Fibroblast of upper back skin (primary cell): ENCODE data around the gene PWWP3B.
"Not testable (repeated sequence)": the region's sequence is repeated elsewhere in the genome, so short reads cannot be mapped to it uniquely, and the experiment has no call there.

ENCODE experiments used
- DNase-seq: peaks from one replicate; pipeline ENCODE4 v3.0.0-alpha.2; 2013

The PWWP3B gene

DNA sequence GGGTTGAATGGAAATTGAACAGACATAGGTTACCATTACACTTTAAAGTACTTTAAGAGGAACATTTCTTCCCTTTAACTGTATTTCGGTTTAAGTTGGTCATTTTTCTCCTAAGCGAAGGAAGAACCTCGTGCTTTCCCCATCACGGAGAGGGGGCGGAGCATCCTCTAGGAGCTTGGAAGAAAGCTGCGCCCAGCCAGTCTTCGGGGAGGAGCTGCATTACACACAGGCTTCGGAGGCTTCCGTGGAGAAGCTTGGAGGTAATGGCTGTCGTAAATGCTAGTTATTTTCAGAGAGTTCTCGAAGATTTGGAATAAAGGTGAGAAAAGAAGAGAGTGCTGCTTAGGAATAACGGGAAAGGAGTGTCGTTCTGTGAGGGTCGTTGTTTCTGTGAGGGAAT is at the start of gene PWWP3B:
TSS of gene PWWP3B (plus strand) at position 199 of the 400 bp plus-strand sequence. CDS start 37,128 bp downstream, outside the sequence.
- peak; percentile 34 for DNase-seq

GRCh38 chrX:106139048-106139447 is 29.1 kb upstream of the PWWP3B start:
- no peak for DNase-seq

DNA sequence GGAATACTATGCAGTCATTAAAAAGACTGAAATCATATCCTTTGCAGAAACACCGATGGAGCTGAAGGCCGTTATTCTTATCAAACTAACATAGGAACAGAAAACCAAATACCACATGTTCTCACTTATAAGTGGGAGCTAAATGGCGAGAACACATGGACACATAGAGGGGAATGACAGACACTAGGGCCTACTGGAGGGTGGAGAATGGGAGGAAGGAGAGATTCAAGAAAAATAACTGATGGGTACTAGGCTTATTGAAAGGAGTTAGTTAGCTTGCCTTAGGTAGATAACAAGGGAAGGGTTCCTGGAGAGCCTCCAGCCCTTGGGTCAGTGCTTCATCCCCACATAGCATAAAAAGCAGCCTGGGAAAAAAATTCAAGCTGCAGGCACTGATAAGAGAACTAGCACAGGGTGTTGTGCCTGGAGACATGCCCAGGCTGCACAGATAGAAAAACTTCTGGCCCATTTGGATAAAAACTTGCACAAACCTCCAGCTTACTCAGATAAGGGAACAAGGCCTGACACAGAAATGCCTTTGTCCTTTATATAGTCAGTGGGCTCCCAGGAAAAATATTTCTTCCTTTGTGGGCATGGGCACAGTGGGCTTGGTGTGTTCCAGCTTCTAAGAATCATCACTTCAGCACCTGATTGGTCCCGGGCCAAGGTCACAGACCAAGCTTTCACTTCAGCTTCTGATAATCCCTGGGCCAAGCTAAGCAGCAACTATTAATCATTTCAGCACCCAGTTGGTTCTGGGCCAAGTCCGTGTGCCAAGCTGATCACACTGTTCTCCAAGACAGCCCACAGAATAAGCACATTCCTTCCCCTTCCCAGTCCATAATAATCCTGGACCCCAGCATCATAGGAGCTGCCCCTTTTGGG is 23.1 kb upstream of the PWWP3B start:
- DNase-seq: no peak

GRCh38 chrX:106150701-106151100 is 17.4 kb upstream of the PWWP3B start:
- DNase-seq: no peak

GRCh38 chrX:106159861-106160282 is 8.2 kb upstream of the PWWP3B start:
- DNase-seq: no peak

- DNase-seq: peak; percentile 20
Observed at GRCh38 chrX:106170318-106170717, 2.2 kb downstream of the PWWP3B start.

- no peak for DNase-seq
Observed at GRCh38 chrX:106171293-106171820, 3.3 kb downstream of the PWWP3B start.

DNA sequence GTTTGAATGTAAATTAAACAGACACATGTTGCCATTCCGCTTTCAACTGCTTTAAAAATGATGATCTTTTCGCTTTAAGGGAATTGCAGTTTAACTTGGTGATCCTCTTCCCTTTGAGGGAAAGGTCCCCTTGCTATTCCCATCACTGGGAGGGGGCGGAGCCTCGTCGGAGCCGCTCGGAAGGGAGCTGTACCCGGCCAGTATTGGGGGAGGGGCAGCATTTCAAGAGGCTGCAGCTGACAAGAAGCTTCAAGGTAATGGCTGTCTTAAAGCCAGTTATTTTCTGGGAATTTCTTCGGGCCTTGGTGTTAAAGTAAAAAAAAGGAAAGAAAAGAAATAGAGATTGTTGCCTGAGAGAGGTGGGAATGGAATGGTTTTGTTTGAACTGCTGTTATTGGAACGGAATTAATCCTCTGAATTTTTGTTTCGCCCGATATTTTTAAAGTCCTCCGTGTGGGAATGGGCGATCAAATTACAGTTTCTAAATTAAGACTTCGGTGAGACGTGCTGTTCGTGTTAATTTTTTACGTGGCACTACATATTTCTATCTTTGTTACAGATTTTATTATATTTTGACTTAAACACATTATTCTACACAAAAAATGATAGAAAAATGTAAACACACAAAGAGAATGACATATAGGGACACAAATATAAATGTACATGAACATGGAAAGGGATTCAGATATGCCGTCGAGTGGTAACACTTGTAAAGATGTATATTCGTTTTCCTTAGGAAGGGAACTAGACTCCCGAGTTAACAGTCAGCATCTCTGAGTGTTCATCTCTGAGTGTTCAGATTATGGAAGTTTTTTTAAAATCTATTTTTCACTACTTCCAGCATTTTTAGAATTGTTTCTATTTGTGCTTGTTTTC is 9.2 kb downstream of the PWWP3B start:
- peak; percentile 59 for DNase-seq

- no peak for DNase-seq
Observed at GRCh38 chrX:106177982-106178321, 9.8 kb downstream of the PWWP3B start.

DNA sequence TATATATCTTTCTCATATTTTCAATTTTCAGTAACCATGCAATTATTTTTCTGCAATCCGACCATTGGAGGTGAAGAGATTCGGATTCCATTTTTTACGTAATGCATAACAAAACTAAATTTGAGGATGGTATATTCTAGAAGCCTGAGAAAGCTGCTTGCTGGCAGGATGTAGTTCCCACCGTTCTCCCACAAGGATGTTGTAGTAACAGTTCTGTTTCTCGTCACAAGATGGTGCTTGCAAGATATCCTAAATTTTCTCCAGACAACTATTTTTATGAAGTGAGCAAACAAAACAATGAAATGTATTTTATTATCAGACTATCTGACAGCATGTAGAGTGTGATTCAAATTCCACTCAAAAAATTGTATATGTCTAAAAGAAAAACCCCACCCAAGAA is 10.7 kb downstream of the PWWP3B start:
- no peak for DNase-seq

- DNase-seq: not testable (repeated sequence)
Observed at GRCh38 chrX:106183685-106184084, 15.6 kb downstream of the PWWP3B start.

DNA sequence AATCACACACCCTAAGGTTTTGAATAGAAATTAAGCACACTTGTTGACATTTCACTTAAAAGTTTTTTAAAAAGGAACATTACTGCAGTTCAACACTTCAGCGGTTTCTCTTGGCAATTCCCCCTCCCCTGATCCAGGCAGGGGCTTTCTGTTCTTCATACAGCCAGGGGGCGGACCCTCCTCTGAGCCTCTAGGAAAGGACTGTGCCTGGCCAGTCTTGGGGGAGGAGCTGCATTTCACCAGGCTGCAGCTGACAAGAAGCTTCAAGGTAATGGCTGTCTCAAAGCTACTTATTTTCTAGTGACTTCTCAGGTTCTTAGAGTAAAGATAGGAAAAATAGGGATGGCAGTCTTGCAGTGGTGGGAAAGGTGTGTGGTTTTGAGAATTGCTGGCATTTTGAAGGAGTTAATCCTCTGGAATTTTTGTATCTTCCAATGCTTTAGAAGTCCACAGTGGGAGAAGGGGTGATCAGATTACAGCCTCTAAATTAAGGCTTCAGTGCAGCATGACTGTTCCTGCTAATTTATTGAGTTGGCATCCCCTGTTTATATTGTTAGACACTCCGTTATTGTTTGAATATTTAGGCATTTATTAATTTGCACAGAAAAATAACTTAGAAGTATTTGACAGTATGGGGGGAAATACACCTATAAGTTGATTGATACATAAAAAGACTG is 33.5 kb downstream of the PWWP3B start:
- DNase-seq: no peak

DNA sequence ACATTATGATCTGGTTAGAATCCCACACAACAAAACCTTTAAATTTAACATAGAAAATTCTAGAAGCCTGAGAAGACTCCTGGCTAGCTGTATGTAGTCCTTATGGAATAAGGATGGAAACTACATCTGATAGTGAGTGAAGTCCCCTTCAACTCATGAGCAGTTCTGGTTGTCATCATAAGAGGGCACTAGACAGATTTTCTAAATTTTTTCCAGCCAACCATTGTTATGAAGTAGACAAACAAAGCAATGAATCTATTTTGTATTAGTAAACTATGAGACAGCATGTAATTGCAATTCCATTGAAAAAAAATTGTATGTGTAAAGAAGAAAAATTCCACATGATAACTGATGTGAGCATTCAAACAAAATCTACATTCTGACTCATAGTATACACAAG is 35.2 kb downstream of the PWWP3B start:
- DNase-seq: no peak

GRCh38 chrX:106208154-106208553 is 40.0 kb downstream of the PWWP3B start:
- DNase-seq: no peak
